HG03045 (cell line): ENCODE results near the gene ZBTB46.
"Not testable (repeated sequence)": the region's sequence is repeated elsewhere in the genome, so short reads cannot be mapped to it uniquely, and the experiment has no call there.

Experiments used
- ATAC-seq: cut with Tn5 transposase; IDR thresholded peaks from one replicate; pipeline ENCODE4 v1.9.1; 2021; ENCODE audit warnings: mild to moderate bottlenecking, moderate library complexity; ENCODE audit not compliant: unreplicated experiment

ZBTB46 gene

GRCh38 chr20:63736893-63737694, 94.0 kb downstream of the ZBTB46 start:
- ATAC-seq = no peak

- ATAC-seq = no peak
Measured at GRCh38 chr20:63735859-63736718, 95.0 kb downstream of the ZBTB46 start, which contains the start of gene LIME1. TSS of gene LIME1 (plus strand) at chr20:63736664. CDS start at chr20:63737550, 886 bp downstream.

- no peak for ATAC-seq
Measured at GRCh38 chr20:63734946-63735858, 95.9 kb downstream of the ZBTB46 start.

- ATAC-seq = no peak
Measured at GRCh38 chr20:63734111-63734945, 96.7 kb downstream of the ZBTB46 start.

- no peak for ATAC-seq
Measured at GRCh38 chr20:63733579-63734081, 97.4 kb downstream of the ZBTB46 start.

GRCh38 chr20:63733117-63733516, 97.9 kb downstream of the ZBTB46 start:
- no peak for ATAC-seq

- no peak for ATAC-seq
Measured at GRCh38 chr20:63732118-63733095, 98.7 kb downstream of the ZBTB46 start.

- no peak for ATAC-seq
Measured at GRCh38 chr20:63731410-63731809, 99.7 kb downstream of the ZBTB46 start.

GRCh38 chr20:63730189-63730733, 100.8 kb downstream of the ZBTB46 start:
- not testable (repeated sequence) for ATAC-seq

- ATAC-seq = not testable (repeated sequence)
Measured at GRCh38 chr20:63722967-63723622, 108.0 kb downstream of the ZBTB46 start.

GRCh38 chr20:63718996-63719395, 112.1 kb downstream of the ZBTB46 start:
- ATAC-seq = no peak

GRCh38 chr20:63714858-63715257, 116.2 kb downstream of the ZBTB46 start:
- no peak for ATAC-seq

GRCh38 chr20:63712191-63712590, 118.9 kb downstream of the ZBTB46 start:
- no peak for ATAC-seq

GRCh38 chr20:63711085-63711645, 119.9 kb downstream of the ZBTB46 start:
- no peak for ATAC-seq

GRCh38 chr20:63709149-63709527, 121.9 kb downstream of the ZBTB46 start:
- no peak for ATAC-seq

GRCh38 chr20:63708301-63709148, 122.5 kb downstream of the ZBTB46 start:
- ATAC-seq = peak; percentile 11
